HepG2 (cell line): ENCODE data around the gene OTOG. TPM values are rescaled to one million over a fixed set of nuclear protein-coding genes. Genes with fewer than 3 reads are reported as not detected.

Experiments used
- ATAC-seq: fragments of 200-7000 bp; cut with Tn5 transposase; 3 replicates; pipeline ENCODE4 v1.9.1; 2020; ENCODE audit warnings: mild to moderate bottlenecking, moderate library complexity
- BruUV-seq: library from RNA; stranded (reverse); fragments of 400-500 nt; replicated peaks from 2 replicates; lab custom pipeline; 2021; lab: Mats Ljungman, UMichigan
- CTCF ChIA-PET: fragments of 300-600 bp; formaldehyde crosslinking; extraction: SDS; loops from one replicate; lab custom pipeline; 2021; ENCODE audit warnings: low total read pairs, inconsistent platforms, low intra/inter-chr PET ratio; lab: Yijun Ruan, JAX
- POLR2A ChIA-PET: fragments of 350-600 bp; sonication (Branson Sonifier 250); formaldehyde crosslinking; loops from one replicate; lab custom pipeline; 2020; ENCODE audit warnings: antibody characterized with exemption, inconsistent platforms; lab: Yijun Ruan, JAX
- DNase-seq: peaks from one replicate; pipeline ENCODE4 v3.0.0-alpha.2; 2015; ENCODE audit warnings: low spot score
- FAIRE-seq: peaks from 3 replicates; lab custom pipeline; 2011; peaks lifted over from hg19 to GRCh38; lab: Jason Lieb, UNC
- H2AFZ ChIP-seq: one replicate; pipeline ENCODE4 v1.6.1; 2011; ENCODE audit warnings: low read length, inconsistent platforms
- H3K27ac ChIP-seq: fragments of 300-600 bp; 3 replicates; pipeline ENCODE4 v1.8.0; 2011; ENCODE audit warnings: mixed run types, mild to moderate bottlenecking, mixed read lengths, low read length, inconsistent platforms; ENCODE audit not compliant: insufficient read depth; ENCODE audit errors: extremely low read length
- H3K27me3 ChIP-seq, 2 experiments: fragments of 200-600 bp in 1 of 2; 2 replicates in 1 of 2; 3 replicates in 1 of 2; pipeline versions ENCODE4 v1.6.0 to v1.8.0; 2011; ENCODE audit warnings: low read length in 2 of 2, mild to moderate bottlenecking in 2 of 2, moderate library complexity in 2 of 2, inconsistent platforms in 1 of 2; ENCODE audit not compliant: insufficient read depth in 2 of 2, control insufficient read depth in 1 of 2
- H3K36me3 ChIP-seq, 2 experiments: fragments of 200-600 bp in 1 of 2; replicated peaks in 1 of 2; 2 replicates in 1 of 2; 3 replicates in 1 of 2; pipeline versions ENCODE4 v1.5.1 to v1.8.0; 2011; ENCODE audit warnings: low read length in 2 of 2, inconsistent platforms in 1 of 2; ENCODE audit not compliant: insufficient read depth in 2 of 2, control insufficient read depth in 1 of 2
- H3K4me1 ChIP-seq: 2 replicates; pipeline ENCODE4 v1.5.1; 2012; ENCODE audit warnings: low read length, inconsistent platforms; ENCODE audit not compliant: insufficient read depth
- H3K4me2 ChIP-seq: 2 replicates; pipeline ENCODE4 v1.6.0; 2011; ENCODE audit warnings: low read depth, low read length, inconsistent platforms
- H3K4me3 ChIP-seq, 3 experiments: fragments of 200-600 bp in 1 of 3; sonication (generic), shearing (Covaris generic) in 1 of 3; replicated peaks in 1 of 3; 2 replicates each; pipeline ENCODE4 v1.5.1; 2011 to 2016; ENCODE audit warnings: low read length in 3 of 3, inconsistent platforms in 2 of 3, low read depth in 2 of 3, mild to moderate bottlenecking in 2 of 3, control low read depth in 1 of 3, mixed read lengths in 1 of 3; ENCODE audit not compliant: insufficient read depth in 1 of 3
- H3K79me2 ChIP-seq: one replicate; pipeline ENCODE4 v1.6.1; 2011; ENCODE audit warnings: low read length, inconsistent platforms; ENCODE audit not compliant: insufficient read depth
- H3K9ac ChIP-seq: 2 replicates; pipeline ENCODE4 v1.6.0; 2011; ENCODE audit warnings: mild to moderate bottlenecking, low read depth, low read length, inconsistent platforms; ENCODE audit not compliant: insufficient read depth
- H3K9me3 ChIP-seq: 2 replicates; pipeline ENCODE4 v1.5.1; 2012; ENCODE audit warnings: mild to moderate bottlenecking, low read length
- H4K20me1 ChIP-seq: 2 replicates; pipeline ENCODE4 v1.6.0; 2011; ENCODE audit warnings: inconsistent platforms, mild to moderate bottlenecking, low read length, moderate library complexity; ENCODE audit not compliant: insufficient read depth
- HES4 ChIP-seq: sonication (generic); formaldehyde crosslinking; IDR thresholded peaks from 2 replicates; pipeline ENCODE4 v1.9.0; 2021; ENCODE audit warnings: mild to moderate bottlenecking, missing genetic modification reagents, borderline replicate concordance
- HNF4G ChIP-seq, 2 experiments: sonication (generic) in 1 of 2; formaldehyde crosslinking in 1 of 2; IDR thresholded peaks; 2 replicates each; pipeline versions ENCODE4 v1.4.0 to v1.6.1; 2011 to 2020; ENCODE audit warnings: borderline replicate concordance in 2 of 2, low read depth in 2 of 2, mild to moderate bottlenecking in 2 of 2, low read length in 1 of 2, missing genetic modification reagents in 1 of 2, moderate library complexity in 1 of 2
- MAFG ChIP-seq: sonication (generic); formaldehyde crosslinking; IDR thresholded peaks from 2 replicates; pipeline ENCODE4 v1.5.1; 2020; ENCODE audit warnings: mild to moderate bottlenecking, missing genetic modification reagents
- NFRKB ChIP-seq: fragments of 450-650 bp; IDR thresholded peaks from 2 replicates; pipeline ENCODE4 v1.6.1; 2017
- SPEN ChIP-seq: sonication (generic); formaldehyde crosslinking; IDR thresholded peaks from 2 replicates; pipeline ENCODE4 v1.5.1; 2020; ENCODE audit warnings: low read depth, mild to moderate bottlenecking, missing genetic modification reagents
- ZNF160 ChIP-seq: sonication (generic); formaldehyde crosslinking; IDR thresholded peaks from 2 replicates; pipeline ENCODE4 v1.8.0; 2022; ENCODE audit warnings: mild to moderate bottlenecking, inconsistent platforms, missing genetic modification reagents
- ZNF329 ChIP-seq: sonication (generic); formaldehyde crosslinking; IDR thresholded peaks from 2 replicates; pipeline ENCODE4 v1.9.0; 2021; ENCODE audit warnings: low read depth, mild to moderate bottlenecking, missing genetic modification reagents
- ZNF451 ChIP-seq: sonication (generic); formaldehyde crosslinking; IDR thresholded peaks from 2 replicates; pipeline ENCODE4 v1.5.0; 2020; ENCODE audit warnings: mild to moderate bottlenecking, missing genetic modification reagents
- ZNF567 ChIP-seq: sonication (generic); formaldehyde crosslinking; IDR thresholded peaks from 2 replicates; pipeline ENCODE4 v1.8.1; 2023; ENCODE audit warnings: mild to moderate bottlenecking, missing genetic modification reagents, borderline replicate concordance
- WGBS: methylation state at CpG from one replicate; pipeline ENCODE4 v1.1.6; 2017; ENCODE audit warnings: low lambda C conversion rate; 5-methylcytosine and 5-hydroxymethylcytosine counted together
- in situ Hi-C: cut with HindIII; loops from 2 replicates; pipeline ENCODE4 v1.10.0; 2017; ENCODE audit warnings: low pct_unique_long_range_greater_than_20kb; ENCODE audit not compliant: extremely low pct_ligation_motif_present
- intact Hi-C: fragments of 100-400 bp; cut with micrococcal nuclease; formaldehyde crosslinking; loops from one replicate; pipeline ENCODE4 v1.10.0; 2022; ENCODE audit not compliant: unreplicated experiment
- polyA plus RNA-seq, 8 experiments: library from polyadenylated mRNA; depleted of rRNA in 3 of 8; stranded (reverse) in 7 of 8; unstranded in 1 of 8; fragments of >200 nt; fragmentation: Illumina TruSeq in 4 of 8; extraction: Trizol in 4 of 8; gene quantifications; 2 replicates each; pipeline versions ENCODE4 v1.2.1 to v1.2.3, GENCODE V29; 2011 to 2016; ENCODE audit warnings: low read depth in 4 of 8, missing spikeins in 1 of 8, mixed read lengths in 1 of 8; ENCODE audit not compliant: insufficient read depth in 1 of 8
- total RNA-seq, 5 experiments: library from RNA; depleted of rRNA; stranded (reverse); fragments of >200 nt; fragmentation: Illumina TruSeq; extraction: Trizol; gene quantifications; 2 replicates each; pipeline ENCODE4 v1.2.3, GENCODE V29; 2016; ENCODE audit warnings: low read depth in 1 of 5
- TF ChIP-seq, protein P1 (sequence below): sonication (generic); formaldehyde crosslinking; IDR thresholded peaks from 2 replicates; pipeline ENCODE4 v1.5.1; 2020; ENCODE audit warnings: mild to moderate bottlenecking, missing genetic modification reagents, moderate library complexity
- TF ChIP-seq, protein P2 (sequence below): IDR thresholded peaks from 2 replicates; pipeline ENCODE4 v1.4.0; 2020; ENCODE audit warnings: mild to moderate bottlenecking, missing genetic modification reagents
- TF ChIP-seq, protein P3 (sequence below): sonication (generic); formaldehyde crosslinking; IDR thresholded peaks from 2 replicates; pipeline ENCODE4 v1.4.0; 2020; ENCODE audit warnings: missing genetic modification reagents, borderline replicate concordance

OTOG gene
- total and polyA plus RNA-seq, 2 of the 13 experiments (the other 11 are each of a cell fraction or from before 2014, with no cell fraction given) = not detected

DNA sequence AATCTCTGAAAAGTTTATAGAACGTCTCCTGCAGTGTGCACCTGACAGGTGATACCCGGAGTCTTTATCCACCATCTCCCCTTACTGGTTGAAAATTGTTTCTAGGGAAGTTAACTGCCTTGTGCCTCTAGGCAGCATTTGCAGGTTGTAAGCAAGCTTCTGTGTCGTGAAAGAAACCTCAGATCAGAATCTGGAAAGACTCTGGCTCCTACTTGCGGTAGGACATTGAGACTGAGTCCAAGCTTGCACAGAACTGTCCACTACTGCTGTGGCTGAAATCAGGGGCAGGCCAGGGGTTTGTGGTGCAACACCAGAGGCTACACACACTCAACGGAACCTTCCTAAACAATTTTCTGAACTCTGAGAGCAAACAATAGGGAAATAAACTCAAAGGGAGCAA, 137.5 kb downstream of the OTOG start:
- no TSS peak for BruUV-seq
- in situ Hi-C loops (no loop called here), intact Hi-C loops (no loop called here)
- FAIRE-seq (no peak), ATAC-seq (no peak), DNase-seq (no peak)
- H3K9ac ChIP-seq = no peak overlapping the region
- ChIA-PET POLR2A (no interaction called here), CTCF (no interaction called here)
- no peaks in the 10 kb centered on the region for H3K9me3 ChIP-seq
- H3K4me1 ChIP-seq = peaks cover 10% of the 10 kb centered on the region; the same call in 1 of the 2 replicates
- no peaks in the 10 kb centered on the region for H4K20me1 ChIP-seq
- no peak overlapping the region for H3K4me3 ChIP-seq
- WGBS = 18% methylated on average over 5 of the region's 5 CpGs
- H3K79me2 ChIP-seq = no peaks in the 10 kb centered on the region
- no peaks in the 10 kb centered on the region for H3K36me3 ChIP-seq
- peaks cover 1 to 48% of the 10 kb centered on the region in 2 experiments; a peak in 3 of 5 replicates for H3K27me3 ChIP-seq
- no peak overlapping the region for H3K27ac ChIP-seq
- H2AFZ ChIP-seq = no peak overlapping the region
- TF ChIP-seq ZNF451 (no peak), SPEN (CRISPR knock-in tag) (no peak), HES4 (CRISPR knock-in tag) (no peak), HNF4G (IDR thresholded peaks at IDR 0.05; ENCODE audit: borderline replicate concordance, low read depth, low read length) (no peak), HNF4G (CRISPR knock-in tag; IDR thresholded peaks at IDR 0.05; ENCODE audit: borderline replicate concordance, low read depth) (no peak), NFRKB (no peak), ZNF567 (CRISPR knock-in tag) (no peak), MAFG (CRISPR knock-in tag) (no peak), ZNF160 (CRISPR knock-in tag) (no peak), ZNF329 (no peak)
- TF ChIP-seq, protein P1, sequence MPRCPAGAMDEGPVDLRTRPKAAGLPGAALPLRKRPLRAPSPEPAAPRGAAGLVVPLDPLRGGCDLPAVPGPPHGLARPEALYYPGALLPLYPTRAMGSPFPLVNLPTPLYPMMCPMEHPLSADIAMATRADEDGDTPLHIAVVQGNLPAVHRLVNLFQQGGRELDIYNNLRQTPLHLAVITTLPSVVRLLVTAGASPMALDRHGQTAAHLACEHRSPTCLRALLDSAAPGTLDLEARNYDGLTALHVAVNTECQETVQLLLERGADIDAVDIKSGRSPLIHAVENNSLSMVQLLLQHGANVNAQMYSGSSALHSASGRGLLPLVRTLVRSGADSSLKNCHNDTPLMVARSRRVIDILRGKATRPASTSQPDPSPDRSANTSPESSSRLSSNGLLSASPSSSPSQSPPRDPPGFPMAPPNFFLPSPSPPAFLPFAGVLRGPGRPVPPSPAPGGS (CRISPR knock-in tag) = no peak
- TF ChIP-seq, protein P2, sequence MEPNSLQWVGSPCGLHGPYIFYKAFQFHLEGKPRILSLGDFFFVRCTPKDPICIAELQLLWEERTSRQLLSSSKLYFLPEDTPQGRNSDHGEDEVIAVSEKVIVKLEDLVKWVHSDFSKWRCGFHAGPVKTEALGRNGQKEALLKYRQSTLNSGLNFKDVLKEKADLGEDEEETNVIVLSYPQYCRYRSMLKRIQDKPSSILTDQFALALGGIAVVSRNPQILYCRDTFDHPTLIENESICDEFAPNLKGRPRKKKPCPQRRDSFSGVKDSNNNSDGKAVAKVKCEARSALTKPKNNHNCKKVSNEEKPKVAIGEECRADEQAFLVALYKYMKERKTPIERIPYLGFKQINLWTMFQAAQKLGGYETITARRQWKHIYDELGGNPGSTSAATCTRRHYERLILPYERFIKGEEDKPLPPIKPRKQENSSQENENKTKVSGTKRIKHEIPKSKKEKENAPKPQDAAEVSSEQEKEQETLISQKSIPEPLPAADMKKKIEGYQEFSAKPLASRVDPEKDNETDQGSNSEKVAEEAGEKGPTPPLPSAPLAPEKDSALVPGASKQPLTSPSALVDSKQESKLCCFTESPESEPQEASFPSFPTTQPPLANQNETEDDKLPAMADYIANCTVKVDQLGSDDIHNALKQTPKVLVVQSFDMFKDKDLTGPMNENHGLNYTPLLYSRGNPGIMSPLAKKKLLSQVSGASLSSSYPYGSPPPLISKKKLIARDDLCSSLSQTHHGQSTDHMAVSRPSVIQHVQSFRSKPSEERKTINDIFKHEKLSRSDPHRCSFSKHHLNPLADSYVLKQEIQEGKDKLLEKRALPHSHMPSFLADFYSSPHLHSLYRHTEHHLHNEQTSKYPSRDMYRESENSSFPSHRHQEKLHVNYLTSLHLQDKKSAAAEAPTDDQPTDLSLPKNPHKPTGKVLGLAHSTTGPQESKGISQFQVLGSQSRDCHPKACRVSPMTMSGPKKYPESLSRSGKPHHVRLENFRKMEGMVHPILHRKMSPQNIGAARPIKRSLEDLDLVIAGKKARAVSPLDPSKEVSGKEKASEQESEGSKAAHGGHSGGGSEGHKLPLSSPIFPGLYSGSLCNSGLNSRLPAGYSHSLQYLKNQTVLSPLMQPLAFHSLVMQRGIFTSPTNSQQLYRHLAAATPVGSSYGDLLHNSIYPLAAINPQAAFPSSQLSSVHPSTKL (CRISPR knock-in tag) = no peak
- TF ChIP-seq, protein P3, sequence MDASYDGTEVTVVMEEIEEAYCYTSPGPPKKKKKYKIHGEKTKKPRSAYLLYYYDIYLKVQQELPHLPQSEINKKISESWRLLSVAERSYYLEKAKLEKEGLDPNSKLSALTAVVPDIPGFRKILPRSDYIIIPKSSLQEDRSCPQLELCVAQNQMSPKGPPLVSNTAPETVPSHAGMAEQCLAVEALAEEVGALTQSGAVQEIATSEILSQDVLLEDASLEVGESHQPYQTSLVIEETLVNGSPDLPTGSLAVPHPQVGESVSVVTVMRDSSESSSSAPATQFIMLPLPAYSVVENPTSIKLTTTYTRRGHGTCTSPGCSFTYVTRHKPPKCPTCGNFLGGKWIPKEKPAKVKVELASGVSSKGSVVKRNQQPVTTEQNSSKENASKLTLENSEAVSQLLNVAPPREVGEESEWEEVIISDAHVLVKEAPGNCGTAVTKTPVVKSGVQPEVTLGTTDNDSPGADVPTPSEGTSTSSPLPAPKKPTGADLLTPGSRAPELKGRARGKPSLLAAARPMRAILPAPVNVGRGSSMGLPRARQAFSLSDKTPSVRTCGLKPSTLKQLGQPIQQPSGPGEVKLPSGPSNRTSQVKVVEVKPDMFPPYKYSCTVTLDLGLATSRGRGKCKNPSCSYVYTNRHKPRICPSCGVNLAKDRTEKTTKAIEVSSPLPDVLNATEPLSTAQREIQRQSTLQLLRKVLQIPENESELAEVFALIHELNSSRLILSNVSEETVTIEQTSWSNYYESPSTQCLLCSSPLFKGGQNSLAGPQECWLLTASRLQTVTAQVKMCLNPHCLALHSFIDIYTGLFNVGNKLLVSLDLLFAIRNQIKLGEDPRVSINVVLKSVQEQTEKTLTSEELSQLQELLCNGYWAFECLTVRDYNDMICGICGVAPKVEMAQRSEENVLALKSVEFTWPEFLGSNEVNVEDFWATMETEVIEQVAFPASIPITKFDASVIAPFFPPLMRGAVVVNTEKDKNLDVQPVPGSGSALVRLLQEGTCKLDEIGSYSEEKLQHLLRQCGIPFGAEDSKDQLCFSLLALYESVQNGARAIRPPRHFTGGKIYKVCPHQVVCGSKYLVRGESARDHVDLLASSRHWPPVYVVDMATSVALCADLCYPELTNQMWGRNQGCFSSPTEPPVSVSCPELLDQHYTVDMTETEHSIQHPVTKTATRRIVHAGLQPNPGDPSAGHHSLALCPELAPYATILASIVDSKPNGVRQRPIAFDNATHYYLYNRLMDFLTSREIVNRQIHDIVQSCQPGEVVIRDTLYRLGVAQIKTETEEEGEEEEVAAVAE (CRISPR knock-in tag) = no peak
- no peak overlapping the region for H3K4me2 ChIP-seq
